Testis (tissue), 3 donors: ENCODE results near the gene CNTN6. TPM values are rescaled to one million over a fixed set of nuclear protein-coding genes. Genes with fewer than 3 reads are reported as not detected.
A peak's percentile ranks its signal among the peaks of the same experiment; 100 is the strongest.

Source experiments
- DNase-seq: peaks from one replicate; pipeline ENCODE4 v3.0.0-alpha.2; 2019
- H3K27ac ChIP-seq, 2 donors: fragments of 200-600 bp; sonication (generic); one replicate each; pipeline ENCODE4 v1.5.1; 2019
- H3K27me3 ChIP-seq: fragments of 200-600 bp; sonication (generic); one replicate; pipeline ENCODE4 v1.5.1; 2019
- H3K36me3 ChIP-seq: fragments of 200-600 bp; sonication (generic); one replicate; pipeline ENCODE4 v1.5.1; 2017; ENCODE audit warnings: low read depth; ENCODE audit errors: missing control alignments
- H3K4me1 ChIP-seq: fragments of 200-600 bp; sonication (generic); one replicate; pipeline ENCODE4 v1.5.1; 2019
- H3K4me3 ChIP-seq, 2 donors: fragments of 200-600 bp; sonication (generic); one replicate each; pipeline ENCODE4 v1.5.1; 2017 to 2019
- H3K9me3 ChIP-seq: fragments of 200-600 bp; sonication (generic); one replicate; pipeline ENCODE4 v1.5.1; 2017
- POLR2A ChIP-seq: fragments of 450-650 bp; IDR thresholded peaks from one replicate; pipeline ENCODE4 v1.6.1; 2017; ENCODE audit warnings: antibody characterized with exemption, mild to moderate bottlenecking, moderate library complexity
- WGBS, 2 donors: methylation state at CpG; one replicate each; pipeline ENCODE4 v1.1.5; 2018; 5-methylcytosine and 5-hydroxymethylcytosine counted together
- intact Hi-C: fragments of 100-400 bp; cut with DNase I; formaldehyde crosslinking; loops from one replicate; pipeline ENCODE4 v1.15.1; 2023; ENCODE audit warnings: low total_unique reads
- polyA plus RNA-seq: library from polyadenylated mRNA; stranded (reverse); fragments of 350-450 nt; fragmentation: Illumina TruSeq; extraction: RNeasy Lipid Tissue Mini Kit (QIAGEN cat#74804); gene quantifications from one replicate; pipeline ENCODE4 v1.2.3, GENCODE V29; 2014; ENCODE audit warnings: low read depth, low replicate concordance; ENCODE audit not compliant: insufficient read depth
- total RNA-seq, 2 donors: library from RNA; depleted of rRNA; stranded (reverse); fragments of >200 nt; gene quantifications; one replicate each; pipeline ENCODE4 v1.2.3, GENCODE V29; 2016
- TF ChIP-seq, protein P1 (sequence below), 3 experiments: fragments of 450-650 bp in 2 of 3; fragments of 200-600 bp in 1 of 3; sonication (generic) in 1 of 3; IDR thresholded peaks; one replicate each; pipeline ENCODE4 v1.5.1; 2016 to 2019; ENCODE audit warnings: antibody characterized with exemption in 3 of 3, mild to moderate bottlenecking in 2 of 3, moderate library complexity in 1 of 3

Gene CNTN6
- total and polyA plus RNA-seq, 3 donors from 2014 or later, result 0.22 to 0.74 (median 0.31) TPM

DNA sequence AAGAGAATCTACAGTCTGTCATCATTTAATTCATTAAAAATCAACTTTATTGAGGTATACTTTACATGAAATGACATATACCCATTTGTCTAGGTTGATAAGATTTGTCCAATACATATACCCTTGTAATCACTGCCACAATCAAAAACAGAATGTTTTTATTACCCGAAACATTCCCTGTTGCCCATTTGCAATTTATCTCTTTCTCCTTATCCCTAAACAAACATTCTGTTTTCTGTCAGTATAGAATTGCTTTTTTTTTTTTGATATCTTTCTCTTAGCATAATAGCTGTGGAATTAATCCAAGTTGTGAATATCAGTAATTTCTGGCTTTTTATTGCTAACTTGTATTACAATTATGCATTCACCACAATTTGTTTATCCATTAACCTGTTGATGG lies 4.3 kb upstream of the CNTN6 start:
- Histone ChIP-seq H3K27ac (no peak overlapping the region), H3K9me3 (no peaks in the 10 kb centered on the region), H3K27me3 (no peaks in the 10 kb centered on the region), H3K36me3 (no peaks in the 10 kb centered on the region), H3K4me1 (no peaks in the 10 kb centered on the region), H3K4me3 (no peak overlapping the region)
- no peak for DNase-seq
- WGBS, 2 donors, result 86 to 87% methylated on average over 1 of the region's 1 CpG
- intact Hi-C loops, result no loop called here
- TF ChIP-seq POLR2A, result no peak
- TF ChIP-seq, protein P1, sequence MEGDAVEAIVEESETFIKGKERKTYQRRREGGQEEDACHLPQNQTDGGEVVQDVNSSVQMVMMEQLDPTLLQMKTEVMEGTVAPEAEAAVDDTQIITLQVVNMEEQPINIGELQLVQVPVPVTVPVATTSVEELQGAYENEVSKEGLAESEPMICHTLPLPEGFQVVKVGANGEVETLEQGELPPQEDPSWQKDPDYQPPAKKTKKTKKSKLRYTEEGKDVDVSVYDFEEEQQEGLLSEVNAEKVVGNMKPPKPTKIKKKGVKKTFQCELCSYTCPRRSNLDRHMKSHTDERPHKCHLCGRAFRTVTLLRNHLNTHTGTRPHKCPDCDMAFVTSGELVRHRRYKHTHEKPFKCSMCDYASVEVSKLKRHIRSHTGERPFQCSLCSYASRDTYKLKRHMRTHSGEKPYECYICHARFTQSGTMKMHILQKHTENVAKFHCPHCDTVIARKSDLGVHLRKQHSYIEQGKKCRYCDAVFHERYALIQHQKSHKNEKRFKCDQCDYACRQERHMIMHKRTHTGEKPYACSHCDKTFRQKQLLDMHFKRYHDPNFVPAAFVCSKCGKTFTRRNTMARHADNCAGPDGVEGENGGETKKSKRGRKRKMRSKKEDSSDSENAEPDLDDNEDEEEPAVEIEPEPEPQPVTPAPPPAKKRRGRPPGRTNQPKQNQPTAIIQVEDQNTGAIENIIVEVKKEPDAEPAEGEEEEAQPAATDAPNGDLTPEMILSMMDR (IDR thresholded peaks at IDR 0.05), result no peak

DNA sequence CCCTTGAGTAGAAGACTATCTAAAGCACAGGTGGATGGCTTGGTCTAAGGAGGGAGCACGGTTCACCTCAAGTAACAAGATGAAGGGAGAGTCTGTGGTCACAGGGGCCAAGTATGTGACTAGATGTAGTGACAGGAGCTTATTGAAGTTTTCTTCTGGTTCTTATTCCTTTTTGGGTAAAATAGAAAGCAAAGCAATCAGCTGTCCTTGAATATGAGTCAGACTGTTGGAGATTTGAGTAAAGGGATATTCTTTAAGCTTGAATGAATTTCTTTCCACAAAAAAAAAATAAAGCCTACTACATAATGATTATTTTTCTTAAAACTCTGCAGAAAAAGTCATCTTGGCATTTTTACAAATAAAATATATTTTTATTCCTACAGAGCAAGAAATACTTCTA lies 1.5 kb upstream of the CNTN6 start:
- Histone ChIP-seq H3K4me1 (no peaks in the 10 kb centered on the region), H3K4me3 (no peak overlapping the region), H3K27me3 (no peaks in the 10 kb centered on the region), H3K27ac (no peak overlapping the region), H3K9me3 (no peaks in the 10 kb centered on the region), H3K36me3 (no peaks in the 10 kb centered on the region)
- intact Hi-C loops, result no loop called here
- 83 to 98% methylated on average over 1 of the region's 1 CpG for WGBS, 2 donors
- no peak for TF ChIP-seq POLR2A
- TF ChIP-seq, protein P1 (IDR thresholded peaks at IDR 0.05), result no peak
- DNase-seq, result no peak

DNA sequence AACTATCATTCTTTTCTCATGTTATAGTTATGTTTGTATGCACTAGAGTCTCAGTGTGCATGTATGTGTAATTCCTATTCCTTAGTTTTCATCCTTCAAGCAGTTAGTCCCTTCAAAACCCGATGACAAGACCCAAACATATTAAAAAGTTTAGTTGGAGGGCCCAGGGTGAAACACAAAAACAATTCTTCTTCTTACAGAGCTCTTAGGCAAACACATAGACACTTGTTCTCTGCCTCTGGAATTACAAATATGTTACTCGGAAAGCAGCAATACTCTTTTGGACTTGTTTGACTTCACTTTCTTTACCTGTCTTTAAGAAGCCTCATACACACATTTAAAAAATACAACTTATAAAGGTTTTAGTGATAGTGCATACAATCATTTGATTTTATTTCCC lies 763 bp upstream of the CNTN6 start:
- Histone ChIP-seq H3K36me3 (no peaks in the 10 kb centered on the region), H3K9me3 (no peaks in the 10 kb centered on the region), H3K27ac (no peak overlapping the region), H3K4me3 (no peak overlapping the region), H3K4me1 (no peaks in the 10 kb centered on the region), H3K27me3 (no peaks in the 10 kb centered on the region)
- no peak for TF ChIP-seq POLR2A
- intact Hi-C loops, result no loop called here
- DNase-seq, result no peak
- 69 to 82% methylated on average over 2 of the region's 2 CpGs for WGBS, 2 donors

DNA sequence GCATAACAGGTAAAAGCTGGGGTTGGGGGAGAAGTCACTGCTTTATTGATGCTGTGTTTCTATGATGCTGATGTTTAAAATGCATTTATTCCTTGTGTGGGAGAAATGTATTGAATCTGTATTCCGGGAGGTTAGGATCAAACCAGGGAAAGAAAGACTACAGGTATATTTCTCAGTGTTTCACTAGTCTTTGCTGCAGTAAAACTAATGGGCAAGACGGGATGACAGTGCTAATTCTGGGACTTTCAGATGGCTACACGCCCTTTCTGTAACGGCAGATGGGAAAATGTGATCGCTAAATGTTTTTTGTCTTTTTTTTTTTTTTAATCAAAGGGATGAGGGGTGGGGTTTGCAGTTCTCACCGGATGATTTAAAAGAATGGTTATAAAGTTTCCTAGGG lies 393 bp downstream of the CNTN6 start:
- TF ChIP-seq, protein P1 (IDR thresholded peaks at IDR 0.05), result no peak
- TF ChIP-seq POLR2A, result no peak
- no peak overlapping the region for H3K4me3 ChIP-seq
- no peak overlapping the region for H3K27ac ChIP-seq
- no peaks in the 10 kb centered on the region for H3K27me3 ChIP-seq
- H3K9me3 ChIP-seq, result no peaks in the 10 kb centered on the region
- no peaks in the 10 kb centered on the region for H3K36me3 ChIP-seq
- H3K4me1 ChIP-seq, result no peaks in the 10 kb centered on the region
- DNase-seq, result no peak
- intact Hi-C loops, result no loop called here
- 33 to 43% methylated on average over 6 of the region's 6 CpGs for WGBS, 2 donors

DNA sequence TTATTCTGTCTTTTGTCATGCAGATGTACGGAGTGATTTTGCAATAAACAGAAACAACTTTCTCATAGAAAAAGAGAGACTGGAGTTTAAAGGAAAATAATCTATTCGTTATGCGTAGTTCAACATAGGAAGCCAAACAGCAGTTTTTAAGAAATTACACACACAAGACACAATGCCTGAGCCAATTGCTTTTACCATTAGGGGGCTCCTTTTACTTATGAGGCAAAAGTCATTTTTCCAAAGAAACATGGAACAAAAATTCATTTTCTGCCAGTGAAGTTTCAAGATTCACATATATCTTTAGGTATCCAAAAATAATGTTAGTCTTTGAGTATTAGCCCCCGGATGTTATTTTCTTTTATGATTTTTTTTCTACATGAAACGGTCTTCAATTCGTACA lies 10.7 kb downstream of the CNTN6 start:
- no peaks in the 10 kb centered on the region for H3K4me1 ChIP-seq
- no peak overlapping the region for H3K27ac ChIP-seq
- no peaks in the 10 kb centered on the region for H3K27me3 ChIP-seq
- no peaks in the 10 kb centered on the region for H3K9me3 ChIP-seq
- 54 to 68% methylated on average over 6 of the region's 6 CpGs for WGBS, 2 donors
- H3K4me3 ChIP-seq, result peak overlapping the region; percentile 7 to 21
- intact Hi-C loops, result no loop called here
- DNase-seq, result no peak
- no peak for TF ChIP-seq POLR2A
- H3K36me3 ChIP-seq, result no peaks in the 10 kb centered on the region

DNA sequence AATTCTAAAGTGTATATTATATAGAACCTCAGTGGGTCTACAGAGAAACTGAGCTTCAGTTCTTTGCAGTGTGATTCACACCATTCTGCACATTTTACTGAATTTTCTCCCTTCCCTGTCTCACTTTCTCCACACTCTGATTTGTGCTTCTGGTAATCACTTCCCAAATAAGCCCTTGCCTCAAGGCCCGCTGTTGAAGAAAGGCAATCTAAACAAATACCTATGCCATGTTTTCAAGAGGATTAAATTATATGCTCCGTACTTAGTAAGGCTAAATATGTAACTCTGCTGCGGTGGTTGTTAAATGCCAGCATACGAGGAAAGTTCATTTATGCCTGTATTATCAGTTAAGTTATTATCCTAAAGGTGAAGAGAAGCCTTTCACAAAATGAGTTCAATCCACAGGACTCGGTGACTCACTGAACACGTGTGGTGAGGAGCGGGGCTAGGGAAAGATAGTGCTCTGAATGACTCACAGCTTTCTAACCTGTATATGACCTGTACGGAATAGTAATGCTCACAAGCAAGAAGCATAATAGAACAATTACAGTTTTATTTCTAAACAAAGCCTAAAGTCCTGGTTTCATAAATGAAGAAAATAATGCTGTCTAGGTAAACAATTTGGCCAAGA lies 25.1 kb downstream of the CNTN6 start:
- Histone ChIP-seq H3K27ac (no peak overlapping the region), H3K36me3 (no peaks in the 10 kb centered on the region), H3K4me1 (no peaks in the 10 kb centered on the region), H3K4me3 (no peak overlapping the region), H3K9me3 (no peaks in the 10 kb centered on the region), H3K27me3 (no peaks in the 10 kb centered on the region)
- intact Hi-C loops, result no loop called here
- 86 to 87% methylated on average over 8 of the region's 8 CpGs for WGBS, 2 donors
- no peak for DNase-seq
- TF ChIP-seq POLR2A, result no peak
- TF ChIP-seq, protein P1 (IDR thresholded peaks at IDR 0.05), result no peak
